ENCODE data around the gene ABCA5. TPM values are rescaled to one million over a fixed set of nuclear protein-coding genes. Genes with fewer than 3 reads are reported as not detected.

The ABCA5 gene
- total RNA-seq (17.4 TPM), polyA plus RNA-seq (ENCODE audit: insufficient read depth in 1 of 8, insufficient read length in 8 of 8, low replicate concordance in 1 of 8) (10 to 100 TPM in 7 of 8 donors, 1 to 10 TPM in 1; 6.1 to 20.9 (median 15.2) TPM)
- long read RNA-seq, donor 1 = 0 reads
- long read RNA-seq, donor 2 = 0 reads
- long read RNA-seq, donor 3, partial matches to known transcripts = 5 of 6 reads
- long read RNA-seq, donor 3, other reads (novel, unspliced or antisense) = 0 of 6 reads
- long read RNA-seq, donor 4 = 0 reads
- long read RNA-seq, donor 5 = 0 reads
- long read RNA-seq, donor 6 = 0 reads
- long read RNA-seq, donor 7, partial matches to known transcripts = 0 of 2 reads
- long read RNA-seq, donor 7, other reads (novel, unspliced or antisense) = 0 of 2 reads
- long read RNA-seq, donor 8, partial matches to known transcripts = 0 of 1 reads
- long read RNA-seq, donor 8, other reads (novel, unspliced or antisense) = 0 of 1 reads
- long read RNA-seq, donor 9, partial matches to known transcripts = 17 of 21 reads
- long read RNA-seq, donor 9, other reads (novel, unspliced or antisense) = 0 of 21 reads
- long read RNA-seq, donor 10, partial matches to known transcripts = 12 of 16 reads
- long read RNA-seq, donor 10, other reads (novel, unspliced or antisense) = 0 of 16 reads
- long read RNA-seq, donor 11, partial matches to known transcripts = 0 of 1 reads
- long read RNA-seq, donor 11, other reads (novel, unspliced or antisense) = 0 of 1 reads

GRCh38 chr17:69327060-69327831 lies at the start of gene ABCA5:
Gene ABCA5, minus strand, starts transcription at chr17:69327133. Its CDS starts 12,718 bp downstream, at chr17:69314415.
- Histone ChIP-seq H3K27me3 (ENCODE audit: control insufficient read depth, insufficient read depth, low read length) (no peaks in the 10 kb centered on the region), H3K27ac (ENCODE audit: low read length) (peak within 1 kb of the TSS; percentile 80), H3K36me3 (ENCODE audit: control insufficient read depth, insufficient read depth, low read length) (no peaks in the 10 kb centered on the region), H3K9me3 (replicated peaks; ENCODE audit: control insufficient read depth, low read depth, low read length) (no peaks in the 10 kb centered on the region), H3K4me1 (ENCODE audit: control insufficient read depth, insufficient read depth, low read length) (peaks cover 11% of the 10 kb centered on the region), H3K4me3 (ENCODE audit: low read length) (peak within 1 kb of the TSS; percentile 74)
- peak; percentile 92 for DNase-seq
- WGBS (ENCODE audit: insufficient coverage) = under 1% methylated on average over 71 of the region's 74 CpGs

- Histone ChIP-seq H3K9me3 (replicated peaks; ENCODE audit: control insufficient read depth, low read depth, low read length) (no peaks in the 10 kb centered on the region), H3K27ac (ENCODE audit: low read length) (no peak overlapping the region), H3K36me3 (ENCODE audit: control insufficient read depth, insufficient read depth, low read length) (no peaks in the 10 kb centered on the region), H3K4me3 (ENCODE audit: low read length) (no peak overlapping the region), H3K4me1 (ENCODE audit: control insufficient read depth, insufficient read depth, low read length) (no peaks in the 10 kb centered on the region), H3K27me3 (ENCODE audit: control insufficient read depth, insufficient read depth, low read length) (no peaks in the 10 kb centered on the region)
- WGBS (ENCODE audit: insufficient coverage) = no CpG with 5 or more reads among the region's 2 CpGs
- no peak for DNase-seq
Measured at GRCh38 chr17:69375229-69375628, 48.3 kb upstream of the ABCA5 start.

GRCh38 chr17:69373069-69373468 lies 46.1 kb upstream of the ABCA5 start:
- WGBS (ENCODE audit: insufficient coverage) = no CpG with 5 or more reads among the region's 2 CpGs
- Histone ChIP-seq H3K4me1 (ENCODE audit: control insufficient read depth, insufficient read depth, low read length) (no peaks in the 10 kb centered on the region), H3K9me3 (replicated peaks; ENCODE audit: control insufficient read depth, low read depth, low read length) (no peaks in the 10 kb centered on the region), H3K36me3 (ENCODE audit: control insufficient read depth, insufficient read depth, low read length) (no peaks in the 10 kb centered on the region), H3K27me3 (ENCODE audit: control insufficient read depth, insufficient read depth, low read length) (no peaks in the 10 kb centered on the region), H3K27ac (ENCODE audit: low read length) (no peak overlapping the region), H3K4me3 (ENCODE audit: low read length) (no peak overlapping the region)
- DNase-seq = no peak

- no peaks in the 10 kb centered on the region for H3K9me3 ChIP-seq (replicated peaks; ENCODE audit: control insufficient read depth, low read depth, low read length)
- H3K27me3 ChIP-seq (ENCODE audit: control insufficient read depth, insufficient read depth, low read length) = no peaks in the 10 kb centered on the region
- 93% methylated on average over 2 of the region's 3 CpGs for WGBS (ENCODE audit: insufficient coverage)
- H3K4me3 ChIP-seq (ENCODE audit: low read length) = no peak overlapping the region
- no peak overlapping the region for H3K27ac ChIP-seq (ENCODE audit: low read length)
- DNase-seq = no peak
- no peaks in the 10 kb centered on the region for H3K36me3 ChIP-seq (ENCODE audit: control insufficient read depth, insufficient read depth, low read length)
- no peaks in the 10 kb centered on the region for H3K4me1 ChIP-seq (ENCODE audit: control insufficient read depth, insufficient read depth, low read length)
Measured at GRCh38 chr17:69367298-69367697, 40.4 kb upstream of the ABCA5 start.

- Histone ChIP-seq H3K27me3 (ENCODE audit: control insufficient read depth, insufficient read depth, low read length) (no peaks in the 10 kb centered on the region), H3K4me3 (ENCODE audit: low read length) (no peak overlapping the region), H3K36me3 (ENCODE audit: control insufficient read depth, insufficient read depth, low read length) (no peaks in the 10 kb centered on the region), H3K27ac (ENCODE audit: low read length) (no peak overlapping the region), H3K4me1 (ENCODE audit: control insufficient read depth, insufficient read depth, low read length) (no peaks in the 10 kb centered on the region), H3K9me3 (replicated peaks; ENCODE audit: control insufficient read depth, low read depth, low read length) (no peaks in the 10 kb centered on the region)
- WGBS (ENCODE audit: insufficient coverage) = no CpG with 5 or more reads among the region's 2 CpGs
- DNase-seq = no peak
Measured at GRCh38 chr17:69363488-69364210, 36.7 kb upstream of the ABCA5 start.

- H3K27me3 ChIP-seq (ENCODE audit: control insufficient read depth, insufficient read depth, low read length) = no peaks in the 10 kb centered on the region
- no peaks in the 10 kb centered on the region for H3K4me1 ChIP-seq (ENCODE audit: control insufficient read depth, insufficient read depth, low read length)
- no peak overlapping the region for H3K4me3 ChIP-seq (ENCODE audit: low read length)
- H3K9me3 ChIP-seq (replicated peaks; ENCODE audit: control insufficient read depth, low read depth, low read length) = no peaks in the 10 kb centered on the region
- H3K36me3 ChIP-seq (ENCODE audit: control insufficient read depth, insufficient read depth, low read length) = no peaks in the 10 kb centered on the region
- no peak for DNase-seq
- no peak overlapping the region for H3K27ac ChIP-seq (ENCODE audit: low read length)
Measured at GRCh38 chr17:69361156-69361555, 34.2 kb upstream of the ABCA5 start.

- Histone ChIP-seq H3K36me3 (ENCODE audit: control insufficient read depth, insufficient read depth, low read length) (no peaks in the 10 kb centered on the region), H3K27me3 (ENCODE audit: control insufficient read depth, insufficient read depth, low read length) (no peaks in the 10 kb centered on the region), H3K9me3 (replicated peaks; ENCODE audit: control insufficient read depth, low read depth, low read length) (no peaks in the 10 kb centered on the region), H3K27ac (ENCODE audit: low read length) (no peak overlapping the region), H3K4me3 (ENCODE audit: low read length) (no peak overlapping the region), H3K4me1 (ENCODE audit: control insufficient read depth, insufficient read depth, low read length) (no peaks in the 10 kb centered on the region)
- no CpG with 5 or more reads among the region's 3 CpGs for WGBS (ENCODE audit: insufficient coverage)
- peak; percentile 13 for DNase-seq
Measured at GRCh38 chr17:69358688-69359596, 32.0 kb upstream of the ABCA5 start.

- DNase-seq = no peak
- H3K4me3 ChIP-seq (ENCODE audit: low read length) = no peak overlapping the region
- H3K27me3 ChIP-seq (ENCODE audit: control insufficient read depth, insufficient read depth, low read length) = no peaks in the 10 kb centered on the region
- no peaks in the 10 kb centered on the region for H3K4me1 ChIP-seq (ENCODE audit: control insufficient read depth, insufficient read depth, low read length)
- no peaks in the 10 kb centered on the region for H3K36me3 ChIP-seq (ENCODE audit: control insufficient read depth, insufficient read depth, low read length)
- H3K27ac ChIP-seq (ENCODE audit: low read length) = no peak overlapping the region
- H3K9me3 ChIP-seq (replicated peaks; ENCODE audit: control insufficient read depth, low read depth, low read length) = no peaks in the 10 kb centered on the region
- 14% methylated on average over 1 of the region's 2 CpGs for WGBS (ENCODE audit: insufficient coverage)
Measured at GRCh38 chr17:69357701-69358100, 30.8 kb upstream of the ABCA5 start.

GRCh38 chr17:69356625-69357024 lies 29.7 kb upstream of the ABCA5 start:
- 93% methylated on average over 2 of the region's 7 CpGs for WGBS (ENCODE audit: insufficient coverage)
- Histone ChIP-seq H3K27ac (ENCODE audit: low read length) (no peak overlapping the region), H3K9me3 (replicated peaks; ENCODE audit: control insufficient read depth, low read depth, low read length) (no peaks in the 10 kb centered on the region), H3K36me3 (ENCODE audit: control insufficient read depth, insufficient read depth, low read length) (no peaks in the 10 kb centered on the region), H3K4me3 (ENCODE audit: low read length) (no peak overlapping the region), H3K27me3 (ENCODE audit: control insufficient read depth, insufficient read depth, low read length) (no peaks in the 10 kb centered on the region), H3K4me1 (ENCODE audit: control insufficient read depth, insufficient read depth, low read length) (no peaks in the 10 kb centered on the region)
- DNase-seq = no peak

Data from muscle of leg (tissue), 16 donors.